GM06990 (cell line): Measurements from ENCODE around the gene SLC9A9.

Source experiments
- DNase-seq: peaks from one replicate; pipeline ENCODE4 v3.0.0-alpha.2; 2011; ENCODE audit not compliant: insufficient read length; ENCODE audit errors: extremely low read depth
- H3K27me3 ChIP-seq: replicated peaks from 2 replicates; pipeline ENCODE4 v1.6.0; 2011; ENCODE audit warnings: low read length; ENCODE audit not compliant: control insufficient read depth, insufficient read depth
- H3K36me3 ChIP-seq: 2 replicates; pipeline ENCODE4 v1.5.1; 2011; ENCODE audit warnings: low read length; ENCODE audit not compliant: control insufficient read depth, insufficient read depth
- H3K4me3 ChIP-seq: replicated peaks from 2 replicates; pipeline ENCODE4 v1.5.1; 2011; ENCODE audit warnings: low read depth, mild to moderate bottlenecking, control low read depth, low read length
- CTCF ChIP-seq: IDR thresholded peaks from 2 replicates; pipeline ENCODE4 v1.5.1; 2011; ENCODE audit warnings: low read length, control low read depth, mild to moderate bottlenecking, inconsistent platforms; ENCODE audit not compliant: insufficient read depth, poor library complexity, severe bottlenecking

SLC9A9 gene

GRCh38 chr3:143427631-143428030 is 420.6 kb downstream of the SLC9A9 start:
- no peak for DNase-seq
- TF ChIP-seq CTCF = no peak
- Histone ChIP-seq H3K36me3 (no peaks in the 10 kb centered on the region), H3K4me3 (no peak overlapping the region), H3K27me3 (no peaks in the 10 kb centered on the region)

GRCh38 chr3:143424874-143425273 is 423.4 kb downstream of the SLC9A9 start:
- DNase-seq = no peak

GRCh38 chr3:143421556-143421955 is 426.7 kb downstream of the SLC9A9 start:
- Histone ChIP-seq H3K4me3 (no peak overlapping the region), H3K36me3 (no peaks in the 10 kb centered on the region)
- DNase-seq = no peak

More at GRCh38 chr3:143424874-143425273, 423.4 kb downstream of the SLC9A9 start:
- Histone ChIP-seq H3K27me3 (no peaks in the 10 kb centered on the region), H3K4me3 (no peak overlapping the region), H3K36me3 (no peaks in the 10 kb centered on the region)
- no peak for TF ChIP-seq CTCF

GRCh38 chr3:143419611-143420010 is 428.7 kb downstream of the SLC9A9 start:
- no peak overlapping the region for H3K4me3 ChIP-seq
- no peaks in the 10 kb centered on the region for H3K27me3 ChIP-seq
- no peak for DNase-seq
- no peak for TF ChIP-seq CTCF
- H3K36me3 ChIP-seq = no peaks in the 10 kb centered on the region

More at GRCh38 chr3:143421556-143421955, 426.7 kb downstream of the SLC9A9 start:
- no peak for TF ChIP-seq CTCF
- no peaks in the 10 kb centered on the region for H3K27me3 ChIP-seq

- no peak for DNase-seq
- H3K36me3 ChIP-seq = no peaks in the 10 kb centered on the region
- H3K4me3 ChIP-seq = no peak overlapping the region
- H3K27me3 ChIP-seq = no peaks in the 10 kb centered on the region
- no peak for TF ChIP-seq CTCF
These were observed 429.9 kb downstream of the SLC9A9 start for GRCh38 chr3:143418391-143418790.

- TF ChIP-seq CTCF = no peak
- Histone ChIP-seq H3K27me3 (no peaks in the 10 kb centered on the region), H3K4me3 (no peak overlapping the region), H3K36me3 (no peaks in the 10 kb centered on the region)
- DNase-seq = no peak
These were observed 432.0 kb downstream of the SLC9A9 start for GRCh38 chr3:143416229-143416628.
